IPS-18c (cell line): ENCODE data around the gene MTIF3.

Experiments
- H3K4me3 ChIP-seq: 2 replicates; pipeline ENCODE4 v1.7.0; 2013; ENCODE audit warnings: low read depth, mild to moderate bottlenecking, low read length, moderate library complexity; ENCODE audit not compliant: insufficient read depth
- H3K9me3 ChIP-seq: one replicate; pipeline ENCODE4 v1.6.1; 2013; ENCODE audit warnings: mild to moderate bottlenecking, low read length, moderate library complexity; ENCODE audit not compliant: control insufficient read depth, insufficient read depth

The MTIF3 gene

DNA sequence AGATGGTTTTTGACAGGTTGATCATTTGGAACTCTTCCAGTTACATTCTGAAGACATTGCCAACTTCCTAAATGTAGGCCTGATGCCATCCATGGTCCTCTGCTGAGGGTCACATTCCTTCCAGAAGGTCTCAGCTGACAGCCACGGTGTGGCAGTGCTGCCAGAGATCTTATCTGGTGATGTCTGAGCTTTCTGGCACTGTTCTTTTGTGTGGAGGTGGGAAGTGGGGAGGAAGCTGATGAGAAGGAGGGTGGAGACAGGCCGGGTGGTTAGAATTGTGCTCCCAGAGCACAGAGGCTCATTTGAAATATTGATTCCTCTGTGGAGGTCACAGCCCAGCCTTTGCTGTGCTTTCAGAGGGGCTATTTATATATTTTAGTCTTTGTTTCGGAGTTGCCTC is 16.1 kb upstream of the MTIF3 start:
- no peak overlapping the region for H3K4me3 ChIP-seq
- H3K9me3 ChIP-seq: peaks cover 2% of the 10 kb centered on the region

DNA sequence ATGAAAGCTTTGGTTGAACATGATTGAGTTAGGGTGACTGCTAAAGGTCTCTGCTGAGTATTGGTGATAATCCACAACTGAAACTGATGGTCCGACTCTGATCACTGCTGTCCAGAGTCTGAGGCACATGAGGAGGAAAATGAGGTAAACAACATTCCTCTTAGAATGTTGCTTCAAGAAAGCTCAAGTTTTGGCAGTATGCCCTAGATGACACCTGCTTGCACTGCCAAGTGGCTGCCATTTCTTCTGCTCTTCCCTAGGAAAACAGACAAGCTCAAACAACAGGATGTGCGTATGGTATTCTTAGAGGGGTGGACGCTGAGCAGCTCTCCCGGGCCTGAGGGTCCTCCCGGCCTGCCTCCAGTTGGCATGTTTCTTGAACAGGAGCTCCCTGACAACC is 15.2 kb upstream of the MTIF3 start:
- no peak overlapping the region for H3K4me3 ChIP-seq
- peaks cover 2% of the 10 kb centered on the region for H3K9me3 ChIP-seq

- H3K9me3 ChIP-seq: no peaks in the 10 kb centered on the region
- H3K4me3 ChIP-seq: no peak overlapping the region
Measured at GRCh38 chr13:27463500-27463899, 13.1 kb upstream of the MTIF3 start.

DNA sequence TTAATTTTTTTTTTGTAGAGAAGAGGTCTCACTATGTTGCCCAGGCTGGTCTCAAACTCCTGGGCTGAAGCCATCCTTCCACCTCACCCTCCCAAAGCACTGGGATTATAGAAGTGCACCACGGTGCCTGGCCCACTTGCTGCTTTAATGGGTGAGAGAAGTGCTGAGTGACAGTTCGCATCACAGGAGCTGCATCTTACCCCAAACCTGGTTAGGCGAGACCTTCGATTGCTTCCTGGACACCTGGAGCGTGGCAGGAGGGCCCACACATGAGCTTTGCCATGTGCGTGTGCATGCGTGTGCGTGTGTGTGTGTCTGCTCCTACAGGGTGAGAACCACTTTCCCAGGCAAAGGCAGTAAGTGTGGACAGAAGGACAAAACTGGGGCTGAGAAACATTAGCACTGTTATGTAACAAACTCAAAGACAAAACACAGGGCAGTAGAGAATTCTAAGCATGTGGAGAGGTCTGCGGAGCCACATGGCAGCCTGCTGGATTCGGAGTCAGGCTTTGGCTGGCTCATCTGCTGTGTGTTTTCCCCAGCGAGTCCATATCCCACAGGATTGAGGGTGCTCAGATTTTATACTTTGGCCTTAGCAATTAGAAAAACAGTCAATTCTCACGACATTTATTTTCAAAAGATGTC is 11.7 kb upstream of the MTIF3 start:
- H3K4me3 ChIP-seq: no peak overlapping the region
- no peaks in the 10 kb centered on the region for H3K9me3 ChIP-seq

- H3K4me3 ChIP-seq: no peak overlapping the region
- no peaks in the 10 kb centered on the region for H3K9me3 ChIP-seq
Measured at GRCh38 chr13:27455331-27455855, 5.0 kb upstream of the MTIF3 start.

- Histone ChIP-seq H3K9me3 (no peaks in the 10 kb centered on the region), H3K4me3 (peak overlapping the region; percentile 97)
Measured at GRCh38 chr13:27450921-27451471, 632 bp upstream of the MTIF3 start.

DNA sequence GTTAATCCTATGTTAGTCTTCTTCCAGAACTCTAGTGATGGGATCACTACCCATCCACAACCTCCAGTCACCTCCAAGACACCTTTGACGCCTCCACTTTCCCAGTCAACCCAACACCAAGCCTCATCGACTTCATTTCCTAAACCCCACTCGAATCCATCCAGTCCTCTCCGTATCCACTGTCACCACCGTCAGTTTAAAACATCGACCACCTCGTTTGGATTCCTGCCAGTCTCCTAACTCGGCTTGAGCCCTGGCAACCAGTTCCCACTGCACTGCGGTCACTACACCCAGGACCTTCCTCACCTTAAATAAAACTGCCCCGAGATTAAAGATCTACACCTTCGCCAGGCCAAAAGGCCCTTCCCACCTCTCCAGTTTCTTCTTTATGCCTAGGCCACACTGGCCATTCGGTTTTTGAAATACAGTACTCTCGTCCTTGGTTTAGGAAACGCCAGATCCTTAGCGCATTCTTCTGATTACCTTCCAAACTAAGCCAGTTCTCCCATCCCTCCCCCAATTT is 1.2 kb downstream of the MTIF3 start:
- Histone ChIP-seq H3K4me3 (peak overlapping the region; percentile 97), H3K9me3 (no peaks in the 10 kb centered on the region)

DNA sequence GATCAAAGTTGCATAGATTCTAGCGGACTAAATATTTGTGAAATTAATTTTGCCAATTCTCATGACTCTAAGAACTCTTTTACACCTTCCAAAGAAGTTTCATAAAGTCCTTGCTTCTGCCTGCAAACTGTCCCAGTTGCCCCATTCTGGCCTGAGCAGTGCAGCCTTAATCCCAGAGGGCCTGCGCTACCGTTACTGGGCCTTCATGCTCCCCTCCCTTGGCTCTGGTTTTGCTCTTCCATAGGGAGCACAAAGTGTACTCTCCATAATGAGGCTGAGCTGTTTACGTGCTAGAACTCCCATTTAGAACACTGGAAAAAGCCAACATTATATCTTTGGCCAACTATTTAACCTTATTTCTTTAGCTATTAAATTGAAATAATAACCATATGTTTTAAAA is 2.1 kb downstream of the MTIF3 start:
- H3K4me3 ChIP-seq: no peak overlapping the region
- no peaks in the 10 kb centered on the region for H3K9me3 ChIP-seq

DNA sequence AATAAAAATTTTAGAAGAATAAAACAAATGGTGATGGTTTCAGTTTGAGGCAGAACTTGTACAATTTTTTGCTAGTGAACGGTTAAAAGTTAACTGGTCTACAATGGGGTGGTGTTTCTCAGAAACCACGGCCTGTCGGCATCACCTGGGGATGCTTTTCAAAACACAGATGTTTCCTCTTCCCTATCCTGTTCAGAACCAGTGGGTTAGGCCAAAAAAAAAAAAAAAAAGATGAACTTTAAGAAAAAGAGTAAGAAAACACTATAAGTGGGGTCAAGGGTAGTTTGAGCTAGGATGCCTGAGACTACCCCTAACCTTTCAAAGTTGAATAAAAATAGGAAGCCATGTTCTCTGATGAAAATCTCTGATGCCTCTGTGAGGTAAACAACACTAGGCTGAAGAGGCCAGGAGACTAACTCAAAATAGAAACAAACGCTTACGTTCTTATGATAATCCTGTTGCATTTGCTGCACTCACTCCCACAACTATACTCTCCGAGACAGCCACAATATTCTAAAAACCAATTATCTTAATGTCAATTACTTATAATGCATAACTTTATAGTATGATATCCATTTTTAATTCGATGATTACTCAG is 3.3 kb downstream of the MTIF3 start:
- Histone ChIP-seq H3K9me3 (no peaks in the 10 kb centered on the region), H3K4me3 (no peak overlapping the region)

DNA sequence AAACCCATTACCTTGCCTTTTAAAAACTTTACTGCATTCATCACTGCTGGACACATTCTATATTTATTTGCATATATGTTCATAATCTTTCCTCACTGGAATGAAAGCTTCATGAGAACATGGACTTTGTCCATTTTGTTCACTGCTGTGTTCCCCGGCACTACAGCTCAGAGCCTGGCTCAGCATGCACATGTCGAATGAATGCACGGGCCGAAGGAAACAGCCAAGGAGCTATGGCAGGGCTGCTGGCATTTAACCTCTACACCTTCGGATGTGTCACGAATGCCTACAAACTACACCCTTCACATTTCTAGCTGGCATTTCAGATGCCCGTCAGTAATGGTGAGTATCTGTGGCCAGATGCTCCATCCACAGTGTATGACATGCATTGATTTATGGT is 7.6 kb downstream of the MTIF3 start:
- Histone ChIP-seq H3K4me3 (no peak overlapping the region), H3K9me3 (no peaks in the 10 kb centered on the region)

DNA sequence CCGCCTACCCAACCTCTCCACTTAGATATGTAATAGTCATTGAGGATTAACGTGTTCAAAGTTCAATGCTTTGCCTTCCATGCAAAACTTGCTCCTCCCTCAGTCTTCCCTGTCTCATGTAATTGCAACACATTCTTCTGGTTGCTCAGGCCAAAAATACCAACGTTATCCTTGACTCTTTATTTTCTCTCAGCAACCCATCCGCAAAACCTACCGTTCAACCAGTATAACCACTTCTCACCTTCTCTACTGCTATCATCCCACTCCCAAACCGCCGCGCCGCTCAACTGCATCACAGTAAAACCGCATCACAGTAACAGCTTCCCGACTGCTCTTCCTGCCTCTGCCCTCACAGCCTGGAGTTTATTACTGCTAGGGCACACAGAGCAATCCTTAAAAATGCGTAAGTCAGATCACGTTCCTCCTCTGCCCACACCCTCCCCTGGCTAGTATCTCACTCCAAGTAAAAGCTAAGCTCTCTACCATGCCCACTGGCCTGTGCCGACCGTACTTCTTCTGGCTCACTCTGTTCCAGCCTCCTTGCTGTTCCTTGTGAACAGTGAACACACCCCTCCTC is 8.2 kb downstream of the MTIF3 start:
- H3K9me3 ChIP-seq: peaks cover under 1% of the 10 kb centered on the region
- H3K4me3 ChIP-seq: no peak overlapping the region

DNA sequence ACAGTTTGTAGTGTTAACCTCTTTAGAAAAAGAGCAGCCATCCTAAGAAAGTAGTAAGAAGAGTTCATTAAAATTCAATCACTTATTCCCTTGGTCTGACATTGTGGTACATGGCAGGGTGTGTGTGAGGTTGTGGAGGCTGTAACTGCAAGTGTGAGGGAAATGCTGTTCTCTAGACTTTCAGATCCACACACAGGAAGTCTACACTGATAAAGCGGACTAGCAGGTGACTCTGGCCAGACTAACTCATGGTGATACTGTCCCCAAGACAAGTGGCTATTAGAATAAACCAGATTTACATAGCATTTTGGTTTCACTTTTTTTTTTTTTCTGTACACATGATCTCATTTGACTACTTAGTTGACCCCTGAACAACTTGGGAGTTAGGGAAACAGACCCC is 10.0 kb downstream of the MTIF3 start:
- H3K9me3 ChIP-seq: peaks cover 3% of the 10 kb centered on the region

GRCh38 chr13:27437126-27437525 is 13.2 kb downstream of the MTIF3 start:
- Histone ChIP-seq H3K4me3 (no peak overlapping the region), H3K9me3 (peaks cover 3% of the 10 kb centered on the region)

More for the DNA sequence above, 10.0 kb downstream of the MTIF3 start:
- no peak overlapping the region for H3K4me3 ChIP-seq

DNA sequence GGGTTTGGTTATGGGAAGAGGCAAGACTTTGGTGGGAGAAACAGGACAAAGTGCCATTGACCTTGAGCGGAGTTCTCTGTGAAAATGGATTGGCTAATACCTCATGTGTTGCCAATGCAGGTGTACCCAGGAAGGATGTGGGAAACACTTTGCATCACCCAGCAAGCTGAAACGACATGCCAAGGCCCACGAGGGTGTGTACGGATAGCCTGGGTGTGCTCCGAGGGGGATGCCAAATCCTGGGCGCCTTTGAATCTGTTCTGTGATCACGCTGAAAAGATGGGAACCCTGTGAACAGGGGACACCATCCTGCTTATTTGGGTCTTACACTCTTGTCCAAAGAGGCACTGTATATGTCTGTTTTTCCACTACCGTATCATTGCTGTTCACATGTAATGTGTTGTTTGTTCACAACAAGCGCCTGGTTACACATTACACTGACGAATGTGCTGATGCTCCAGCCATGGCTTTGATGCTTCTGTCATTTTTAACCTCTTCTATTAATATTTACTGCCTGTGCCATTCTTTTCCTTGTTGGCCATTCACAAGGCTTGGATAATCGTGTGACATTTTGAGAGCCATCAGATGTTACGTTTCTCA is 17.7 kb downstream of the MTIF3 start:
- Histone ChIP-seq H3K4me3 (no peak overlapping the region), H3K9me3 (peaks cover 3% of the 10 kb centered on the region)

DNA sequence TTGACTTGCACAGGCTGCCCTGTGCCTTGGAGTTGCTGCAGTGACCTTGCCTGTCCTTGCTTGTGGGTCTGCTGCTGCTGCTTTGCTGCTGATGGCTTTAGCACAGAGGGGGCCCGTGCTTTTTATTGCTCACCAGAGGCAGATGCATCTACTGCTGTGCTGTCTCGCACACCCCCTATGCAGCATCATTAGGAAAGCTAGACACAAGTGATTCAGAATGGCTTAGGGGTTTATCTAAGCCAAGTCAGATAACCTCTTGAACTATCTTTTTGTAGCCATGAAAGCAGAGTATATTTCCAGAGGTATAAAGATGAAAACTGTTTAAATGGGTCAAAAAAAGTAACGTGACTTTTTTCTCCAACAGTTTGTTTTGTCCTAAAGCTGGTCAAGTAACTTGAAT is 18.2 kb downstream of the MTIF3 start:
- H3K4me3 ChIP-seq: no peak overlapping the region
- H3K9me3 ChIP-seq: peaks cover 3% of the 10 kb centered on the region

GRCh38 chr13:27428160-27428559 is 22.2 kb downstream of the MTIF3 start:
- H3K4me3 ChIP-seq: no peak overlapping the region
- no peaks in the 10 kb centered on the region for H3K9me3 ChIP-seq

- Histone ChIP-seq H3K9me3 (no peaks in the 10 kb centered on the region), H3K4me3 (no peak overlapping the region)
Measured at GRCh38 chr13:27427641-27428040, 22.7 kb downstream of the MTIF3 start.
